Left lung (tissue), 10 donors: ENCODE measurements around the gene G6PC2. TPM values are rescaled to one million over a fixed set of nuclear protein-coding genes. Genes with fewer than 3 reads are reported as not detected.

ENCODE experiments used
- ATAC-seq: fragments of 200-7000 bp; cut with Tn5 transposase; one replicate; pipeline ENCODE4 v1.9.1; 2020; ENCODE audit warnings: moderate library complexity
- DNase-seq, 4 donors: peaks; one replicate each; pipeline ENCODE4 v3.0.0-alpha.2; 2013 to 2020
- H3K27ac ChIP-seq, 2 donors: fragments of 200-600 bp; sonication (generic) in 1 of 2; one replicate each; pipeline versions ENCODE4 v1.5.0 to v1.8.0; 2020 to 2021
- H3K27me3 ChIP-seq, 2 donors: fragments of 200-600 bp; sonication (generic) in 1 of 2; one replicate each; pipeline versions ENCODE4 v1.5.0 to v1.8.0; 2020 to 2021
- H3K36me3 ChIP-seq, 2 donors: fragments of 200-600 bp; sonication (generic) in 1 of 2; one replicate each; pipeline versions ENCODE4 v1.5.0 to v1.8.0; 2020 to 2021
- H3K4me1 ChIP-seq, 2 donors: fragments of 200-600 bp; one replicate each; pipeline ENCODE4 v1.8.0; 2021
- H3K4me3 ChIP-seq, 2 donors: fragments of 200-600 bp; sonication (generic) in 1 of 2; one replicate each; pipeline versions ENCODE4 v1.5.0 to v1.8.0; 2020 to 2021; ENCODE audit warnings: mild to moderate bottlenecking in 1 of 2
- H3K9me3 ChIP-seq, 2 donors: fragments of 200-600 bp; sonication (generic) in 1 of 2; one replicate each; pipeline versions ENCODE4 v1.5.0 to v1.8.0; 2020 to 2021
- intact Hi-C, 2 donors: fragments of 100-400 bp; cut with DNase I; formaldehyde crosslinking; loops; one replicate each; pipeline versions ENCODE4 v1.11.2 to v1.14.2; 2022
- polyA plus RNA-seq, 6 donors: library from polyadenylated mRNA; unstranded; fragments of 120-200 nt; gene quantifications; one replicate each; pipeline ENCODE4 v1.2.1, GENCODE V29; 2013; ENCODE audit not compliant: insufficient read length in 6 of 6
- total RNA-seq, 2 donors: library from RNA; stranded (reverse); fragmentation: NEBNext Ultra II Directional; extraction: Animal tissue kit (Norgen Biotek cat#: 25700); gene quantifications; one replicate each; pipeline ENCODE4 v1.2.1, GENCODE V29; 2021
- TF ChIP-seq, protein P1 (sequence below), 2 donors: fragments of 200-600 bp; sonication (generic) in 1 of 2; IDR thresholded peaks; one replicate each; pipeline versions ENCODE4 v1.5.0 to v1.8.0; 2021; ENCODE audit warnings: antibody characterized with exemption in 2 of 2
- donor health status: DM: no; HTN: yes; CAD: no.
- donor health status: DM: no; HTN: no; CAD: no.

G6PC2 gene
- total and polyA plus RNA-seq, 8 donors, result 0.09 TPM; not detected in 7

DNA sequence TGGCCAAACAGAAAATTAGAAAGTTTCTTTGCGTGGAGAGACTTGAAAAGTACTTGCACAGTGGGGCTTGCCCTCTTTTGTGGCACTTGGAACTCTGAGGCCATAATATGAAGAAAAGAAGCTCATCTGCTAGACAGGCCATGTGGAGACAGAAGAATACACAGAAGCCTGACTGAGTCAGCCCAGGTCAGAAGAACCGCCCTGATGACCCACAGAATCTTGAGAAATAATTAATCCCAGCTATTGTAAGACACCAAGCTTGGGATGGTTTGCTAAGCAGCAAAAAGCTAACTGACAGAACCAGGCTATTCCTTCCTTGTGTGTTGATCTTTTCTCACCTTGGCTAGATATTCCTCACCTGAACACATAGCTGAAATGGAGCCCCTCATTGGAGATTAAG is 33.7 kb downstream of the G6PC2 start:
- TF ChIP-seq, protein P1, sequence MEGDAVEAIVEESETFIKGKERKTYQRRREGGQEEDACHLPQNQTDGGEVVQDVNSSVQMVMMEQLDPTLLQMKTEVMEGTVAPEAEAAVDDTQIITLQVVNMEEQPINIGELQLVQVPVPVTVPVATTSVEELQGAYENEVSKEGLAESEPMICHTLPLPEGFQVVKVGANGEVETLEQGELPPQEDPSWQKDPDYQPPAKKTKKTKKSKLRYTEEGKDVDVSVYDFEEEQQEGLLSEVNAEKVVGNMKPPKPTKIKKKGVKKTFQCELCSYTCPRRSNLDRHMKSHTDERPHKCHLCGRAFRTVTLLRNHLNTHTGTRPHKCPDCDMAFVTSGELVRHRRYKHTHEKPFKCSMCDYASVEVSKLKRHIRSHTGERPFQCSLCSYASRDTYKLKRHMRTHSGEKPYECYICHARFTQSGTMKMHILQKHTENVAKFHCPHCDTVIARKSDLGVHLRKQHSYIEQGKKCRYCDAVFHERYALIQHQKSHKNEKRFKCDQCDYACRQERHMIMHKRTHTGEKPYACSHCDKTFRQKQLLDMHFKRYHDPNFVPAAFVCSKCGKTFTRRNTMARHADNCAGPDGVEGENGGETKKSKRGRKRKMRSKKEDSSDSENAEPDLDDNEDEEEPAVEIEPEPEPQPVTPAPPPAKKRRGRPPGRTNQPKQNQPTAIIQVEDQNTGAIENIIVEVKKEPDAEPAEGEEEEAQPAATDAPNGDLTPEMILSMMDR (IDR thresholded peaks at IDR 0.05), result no peak
- Histone ChIP-seq H3K4me1 (no peaks in the 10 kb centered on the region), H3K4me3 (no peak overlapping the region), H3K9me3 (no peaks in the 10 kb centered on the region), H3K27me3 (peaks cover 0 to 3% of the 10 kb centered on the region in 2 donors), H3K36me3 (no peaks in the 10 kb centered on the region), H3K27ac (no peak overlapping the region)
- intact Hi-C loops, result no loop called here
- ATAC-seq (no peak), DNase-seq (no peak)

DNA sequence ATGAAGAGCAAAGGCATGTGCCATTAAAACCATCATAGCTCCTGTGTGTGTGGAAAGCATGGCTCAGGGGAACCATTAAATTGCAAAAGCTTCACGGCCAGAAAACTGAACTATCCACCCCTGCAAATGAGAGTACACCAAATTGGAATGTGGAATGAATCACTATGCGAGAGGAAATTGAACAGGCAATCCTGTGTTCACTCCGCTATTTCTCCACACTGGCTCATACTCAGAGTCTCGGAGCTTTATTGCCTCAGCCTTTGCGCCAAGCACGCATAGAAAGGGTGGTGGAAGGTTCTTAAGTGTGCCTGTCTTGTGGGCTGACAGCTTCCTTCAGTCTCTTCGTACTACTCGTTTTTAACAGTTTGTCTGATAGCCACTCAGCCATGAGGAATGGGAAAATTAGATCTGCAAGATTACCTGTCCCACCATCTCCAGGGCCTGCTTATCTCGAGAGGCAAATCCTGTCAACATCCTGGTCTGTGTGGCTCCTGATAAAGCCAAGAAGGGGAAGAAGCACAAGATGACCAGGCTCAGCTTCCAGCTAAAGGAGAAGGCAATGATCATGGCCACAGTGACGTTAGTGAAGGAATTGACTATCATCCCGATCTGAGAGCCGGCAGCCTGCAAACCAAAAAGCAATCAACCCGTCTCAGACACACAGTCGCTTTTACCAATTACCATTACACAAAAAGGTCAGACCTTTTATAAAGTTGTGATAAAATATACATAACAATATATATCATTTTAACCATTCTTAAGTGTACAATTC is 34.9 kb downstream of the G6PC2 start:
- ATAC-seq (no peak), DNase-seq (no peak)
- no peaks in the 10 kb centered on the region for H3K36me3 ChIP-seq
- H3K4me1 ChIP-seq, result no peaks in the 10 kb centered on the region
- intact Hi-C loops, result no loop called here
- H3K27ac ChIP-seq, result no peak overlapping the region
- TF ChIP-seq, protein P1 (IDR thresholded peaks at IDR 0.05), result no peak
- H3K27me3 ChIP-seq, result no peaks in the 10 kb centered on the region
- H3K9me3 ChIP-seq, result no peaks in the 10 kb centered on the region
- no peak overlapping the region for H3K4me3 ChIP-seq

GRCh38 chr2:168939061-168939460 is 38.0 kb downstream of the G6PC2 start:
- Histone ChIP-seq H3K4me1 (no peaks in the 10 kb centered on the region), H3K4me3 (no peak overlapping the region), H3K9me3 (no peaks in the 10 kb centered on the region), H3K36me3 (no peaks in the 10 kb centered on the region), H3K27me3 (no peaks in the 10 kb centered on the region), H3K27ac (no peak overlapping the region)
- no peak for ATAC-seq
- TF ChIP-seq, protein P1 (IDR thresholded peaks at IDR 0.05), result no peak
- DNase-seq, result no peak
- intact Hi-C loops, result no loop called here

GRCh38 chr2:168939918-168940317 is 38.8 kb downstream of the G6PC2 start:
- no peak for DNase-seq
- TF ChIP-seq, protein P1 (IDR thresholded peaks at IDR 0.05), result no peak

GRCh38 chr2:168941297-168941696 is 40.2 kb downstream of the G6PC2 start:
- no peaks in the 10 kb centered on the region for H3K36me3 ChIP-seq
- no peak for ATAC-seq
- no peak overlapping the region for H3K27ac ChIP-seq
- no peaks in the 10 kb centered on the region for H3K9me3 ChIP-seq
- TF ChIP-seq, protein P1 (IDR thresholded peaks at IDR 0.05), result no peak
- no peak overlapping the region for H3K4me3 ChIP-seq
- intact Hi-C loops, result no loop called here
- DNase-seq, result no peak
- H3K4me1 ChIP-seq, result no peaks in the 10 kb centered on the region
- no peaks in the 10 kb centered on the region for H3K27me3 ChIP-seq

More at GRCh38 chr2:168939918-168940317, 38.8 kb downstream of the G6PC2 start:
- Histone ChIP-seq H3K27ac (no peak overlapping the region), H3K36me3 (no peaks in the 10 kb centered on the region), H3K27me3 (no peaks in the 10 kb centered on the region), H3K4me1 (no peaks in the 10 kb centered on the region), H3K9me3 (no peaks in the 10 kb centered on the region), H3K4me3 (no peak overlapping the region)
- ATAC-seq, result no peak
- intact Hi-C loops, result no loop called here
